NCI-H526 (cell line): Measurements from ENCODE around the gene TMEM53.

Experiments used
- DNase-seq, 2 experiments: peaks; one replicate each; lab custom pipeline; 2025; lab: John Stamatoyannopoulos, UW

TMEM53 gene

DNA sequence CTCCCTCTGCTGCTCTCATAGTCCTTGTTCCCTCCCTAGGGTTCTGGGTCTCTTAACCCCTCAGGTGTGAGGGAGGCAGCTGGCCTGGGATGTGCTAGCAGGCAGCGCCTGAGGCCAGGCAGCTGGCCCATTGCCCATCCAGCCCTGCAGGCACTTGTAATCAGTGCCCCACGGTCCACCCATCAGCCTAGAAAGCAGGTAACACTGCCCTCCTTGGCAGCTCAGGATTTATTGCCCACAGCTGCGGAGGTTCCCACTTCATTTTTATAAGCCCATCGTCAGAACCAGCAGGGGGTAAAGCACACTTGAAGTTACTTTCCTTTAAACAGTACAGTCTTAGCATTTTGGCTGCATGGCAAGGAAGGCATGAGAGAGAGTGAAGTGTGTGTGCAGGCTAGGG is 70.6 kb downstream of the TMEM53 start:
- peak in 1 of 2 experiments; percentile 30 for DNase-seq
